ENCODE results near the gene TMEM108. TPM values are rescaled to one million over a fixed set of nuclear protein-coding genes. Genes with fewer than 3 reads are reported as not detected.

TMEM108 gene
- total and polyA plus RNA-seq, 2 of the 4 experiments (the other 2 are of a cell fraction) = 0.18 to 2.2 TPM

- H2BK20ac ChIP-seq (ENCODE audit: low read depth, low read length) = no peak overlapping the region
- H3K9ac ChIP-seq (ENCODE audit: low read depth, low read length) = no peak overlapping the region
- DNase-seq = no peak
- H4K5ac ChIP-seq (ENCODE audit: low read depth, low read length) = no peak overlapping the region
- intact Hi-C loops (cut with micrococcal nuclease) (no loop called here), in situ Hi-C loops (cut with MboI; ENCODE audit: low sequenced_read_pairs) (no loop called here), dilution Hi-C loops (cut with HindIII; ENCODE audit: low sequenced_read_pairs, unreplicated experiment) (no loop called here)
- H2AFZ ChIP-seq (replicated peaks; ENCODE audit: low read length, poor library complexity) = no peak overlapping the region
- WGBS, 2 experiments (ENCODE audit: extremely low coverage in 2 of 2, insufficient read length in 1 of 2) = no CpG with 5 or more reads among the region's 1 CpG
- H3K79me1 ChIP-seq (ENCODE audit: low read depth in 1 of 2, low read length in 2 of 2) = no peaks in the 10 kb centered on the region
- H4K20me1 ChIP-seq (ENCODE audit: insufficient read depth, low read length) = no peaks in the 10 kb centered on the region
- ChIA-PET CTCF (no interaction called here), POLR2A (ENCODE audit: unreplicated experiment) (no interaction called here)
- BruUV-seq (replicated peaks) = no TSS peak
- H3K4ac ChIP-seq (ENCODE audit: low read depth, low read length) = no peak overlapping the region
- no peak overlapping the region for H3K14ac ChIP-seq (replicated peaks; ENCODE audit: low read depth, low read length)
- H3K23ac ChIP-seq (ENCODE audit: low read depth, low read length) = no peak overlapping the region
- no peak overlapping the region for H2AK9ac ChIP-seq (replicated peaks; ENCODE audit: low read depth, low read length, poor library complexity)
- no peak overlapping the region for H2BK120ac ChIP-seq (ENCODE audit: low read depth, low read length)
- H3K27me3 ChIP-seq (ENCODE audit: control insufficient read depth, insufficient read depth, low read length) = no peaks in the 10 kb centered on the region
- no peak overlapping the region for H3K18ac ChIP-seq (ENCODE audit: low read depth, low read length)
- no peaks in the 10 kb centered on the region for H3K4me1 ChIP-seq (ENCODE audit: control insufficient read depth, insufficient read depth, low read length)
- no peak overlapping the region for H4K91ac ChIP-seq (ENCODE audit: insufficient read depth, low read depth, low read length)
- no peaks in the 10 kb centered on the region for H3K36me3 ChIP-seq (ENCODE audit: control insufficient read depth, insufficient read depth, low read length)
- H2BK5ac ChIP-seq (ENCODE audit: low read depth, low read length, poor library complexity, severe bottlenecking) = no peak overlapping the region
- no peak overlapping the region for H2BK15ac ChIP-seq (ENCODE audit: low read depth, low read length)
- no peak overlapping the region for H3K27ac ChIP-seq (ENCODE audit: insufficient read depth, low read length)
- no peak overlapping the region for H3K4me2 ChIP-seq (ENCODE audit: low read depth, low read length)
- no peaks in the 10 kb centered on the region for H3K9me1 ChIP-seq (ENCODE audit: insufficient read depth, low read length)
- TF ChIP-seq MAZ (IDR thresholded peaks at IDR 0.05; ENCODE audit: borderline replicate concordance, low read depth, low read length) (no peak), MXI1 (IDR thresholded peaks at IDR 0.05; ENCODE audit: borderline replicate concordance, low read depth, low read length) (no peak), POLR2A (IDR thresholded peaks at IDR 0.05; ENCODE audit: low read depth, low read length) (no peak), RCOR1 (IDR thresholded peaks at IDR 0.05; ENCODE audit: insufficient replicate concordance, low read length) (no peak), MAFK (IDR thresholded peaks at IDR 0.05; ENCODE audit: low read depth, low read length) (no peak), CEBPB (IDR thresholded peaks at IDR 0.05; ENCODE audit: low read depth, low read length) (no peak), FOS (IDR thresholded peaks at IDR 0.05; ENCODE audit: low read depth, low read length) (no peak), CTCF (conservative IDR thresholded peaks at IDR 0.05; ENCODE audit: low read depth, low read length) (no peak), BHLHE40 (IDR thresholded peaks at IDR 0.05; ENCODE audit: low read depth, low read length) (no peak), NFE2L2 (IDR thresholded peaks at IDR 0.05; ENCODE audit: low read depth, low read length) (no peak), RFX5 (IDR thresholded peaks at IDR 0.05; ENCODE audit: low read depth, low read length) (no peak), CHD1 (IDR thresholded peaks at IDR 0.05; ENCODE audit: low read depth, low read length) (no peak), SMC3 (IDR thresholded peaks at IDR 0.05; ENCODE audit: low read depth, low read length) (no peak), RAD21 (IDR thresholded peaks at IDR 0.05; ENCODE audit: low read length) (no peak), USF2 (IDR thresholded peaks at IDR 0.05; ENCODE audit: low read depth, low read length) (no peak), ELK1 (IDR thresholded peaks at IDR 0.05; ENCODE audit: borderline replicate concordance, low read depth, low read length) (no peak)
- ATAC-seq (ENCODE audit: low read depth) = no peak
- no peak overlapping the region for H3K56ac ChIP-seq (ENCODE audit: extremely low read depth, insufficient read depth, low read length)
- no peak overlapping the region for H3K4me3 ChIP-seq (ENCODE audit: insufficient read depth, low read depth, low read length)
- H2AK5ac ChIP-seq (ENCODE audit: low read depth, low read length) = no peak overlapping the region
- H4K8ac ChIP-seq (ENCODE audit: low read depth in 2 of 2, low read length in 2 of 2) = no peak overlapping the region
- H3K9me3 ChIP-seq (ENCODE audit: control insufficient read depth, insufficient read depth, low read length) = no peaks in the 10 kb centered on the region
These were observed 120.5 kb downstream of the TMEM108 start for GRCh38 chr3:133158686-133159085.
